ENCODE results near the gene GNAI2. TPM values are rescaled to one million over a fixed set of nuclear protein-coding genes. Genes with fewer than 3 reads are reported as not detected.
"Not testable (repeated sequence)": the region's sequence is repeated elsewhere in the genome, so short reads cannot be mapped to it uniquely, and the experiment has no call there.

GNAI2 gene
- total RNA-seq, 4 donors from 2014 or later = 69.6 to 322 (median 74.8) TPM

DNA sequence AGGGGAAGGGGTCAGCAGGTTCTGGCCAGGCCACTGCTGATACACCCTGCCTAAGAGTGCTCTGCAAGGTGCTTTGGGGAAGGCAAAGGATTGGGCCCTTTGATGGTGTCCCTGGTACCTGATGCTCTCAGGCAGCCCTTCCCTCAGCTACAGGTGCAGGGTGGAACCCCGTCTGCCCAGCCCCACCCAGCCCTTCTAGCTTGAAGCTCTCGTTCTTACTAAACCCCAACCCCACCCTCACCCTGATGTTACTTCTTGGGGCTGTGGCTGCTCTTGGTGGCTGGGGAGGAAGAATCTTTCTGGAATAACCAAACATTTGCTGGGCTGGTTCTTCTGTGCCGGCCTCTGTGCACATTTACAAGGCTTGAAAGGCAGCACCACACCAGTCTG lies 6.4 kb downstream of the GNAI2 start:
- TF ChIP-seq POLR2AphosphoS5 (IDR thresholded peaks at IDR 0.05) (no peak), POLR2A (IDR thresholded peaks at IDR 0.05) (no peak), EP300 (IDR thresholded peaks at IDR 0.05; ENCODE audit: low read depth) (no peak)
- TF ChIP-seq, protein P1, sequence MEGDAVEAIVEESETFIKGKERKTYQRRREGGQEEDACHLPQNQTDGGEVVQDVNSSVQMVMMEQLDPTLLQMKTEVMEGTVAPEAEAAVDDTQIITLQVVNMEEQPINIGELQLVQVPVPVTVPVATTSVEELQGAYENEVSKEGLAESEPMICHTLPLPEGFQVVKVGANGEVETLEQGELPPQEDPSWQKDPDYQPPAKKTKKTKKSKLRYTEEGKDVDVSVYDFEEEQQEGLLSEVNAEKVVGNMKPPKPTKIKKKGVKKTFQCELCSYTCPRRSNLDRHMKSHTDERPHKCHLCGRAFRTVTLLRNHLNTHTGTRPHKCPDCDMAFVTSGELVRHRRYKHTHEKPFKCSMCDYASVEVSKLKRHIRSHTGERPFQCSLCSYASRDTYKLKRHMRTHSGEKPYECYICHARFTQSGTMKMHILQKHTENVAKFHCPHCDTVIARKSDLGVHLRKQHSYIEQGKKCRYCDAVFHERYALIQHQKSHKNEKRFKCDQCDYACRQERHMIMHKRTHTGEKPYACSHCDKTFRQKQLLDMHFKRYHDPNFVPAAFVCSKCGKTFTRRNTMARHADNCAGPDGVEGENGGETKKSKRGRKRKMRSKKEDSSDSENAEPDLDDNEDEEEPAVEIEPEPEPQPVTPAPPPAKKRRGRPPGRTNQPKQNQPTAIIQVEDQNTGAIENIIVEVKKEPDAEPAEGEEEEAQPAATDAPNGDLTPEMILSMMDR (IDR thresholded peaks at IDR 0.05) = no peak
- no peak for DNase-seq
- WGBS, 2 donors (ENCODE audit: low coverage in 1 of 2) = 38% methylated on average over 3 of the region's 3 CpGs; no CpG with 5 or more reads in 1 of the 2 donors
- peaks cover 58 to 90% (median 75%) of the 10 kb centered on the region in 4 donors for H3K4me1 ChIP-seq
- peak overlapping the region; percentile 69 to 91 (median 78) for H3K27ac ChIP-seq
- no peaks in the 10 kb centered on the region for H3K36me3 ChIP-seq
- intact Hi-C loops (cut with DNase I; ENCODE audit: low total_unique reads) = no loop called here
- in situ Hi-C loops (cut with MboI; ENCODE audit: low pct_ligation_motif_present in 1 of 4, low pct_unique_long_range_greater_than_20kb in 1 of 4, low sequenced_read_pairs in 3 of 4) = no loop called here
- no peaks in the 10 kb centered on the region for H3K27me3 ChIP-seq
- H3K9me3 ChIP-seq = no peaks in the 10 kb centered on the region
- no peak overlapping the region for H3K4me3 ChIP-seq

DNA sequence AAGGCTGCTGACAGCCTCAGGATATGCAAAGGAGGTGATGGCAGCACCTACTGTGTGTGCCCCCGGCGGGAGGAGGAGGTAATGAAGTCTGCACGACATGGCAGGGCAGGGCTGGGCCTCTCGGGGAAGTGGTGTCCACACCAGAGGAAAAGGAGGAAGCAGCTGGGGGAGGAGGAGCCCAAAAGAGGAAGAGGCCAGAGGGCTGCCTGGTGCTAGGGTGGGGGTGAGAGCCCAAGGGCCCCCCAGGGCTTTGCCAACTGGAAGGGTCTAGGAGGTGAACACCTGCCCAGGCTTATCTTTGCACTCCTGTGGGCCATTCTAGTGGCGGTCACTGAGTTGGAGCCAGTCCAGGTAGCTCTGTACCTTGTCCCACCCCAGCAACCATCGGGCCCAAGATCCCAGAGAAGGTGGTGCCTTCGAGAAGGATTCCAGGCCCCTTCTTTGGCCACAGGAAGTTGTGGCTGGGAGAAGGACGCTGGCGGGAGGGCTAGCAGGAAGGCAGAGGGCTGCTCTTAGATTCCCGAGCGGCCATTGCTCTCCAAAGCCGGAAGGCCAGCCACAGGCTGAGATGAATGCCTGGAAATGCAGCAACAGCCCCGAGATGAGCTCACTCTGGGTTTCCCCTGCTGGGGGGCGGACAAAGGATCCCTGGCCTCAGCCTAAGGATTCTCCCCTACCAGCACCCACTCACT lies 7.0 kb downstream of the GNAI2 start:
- peaks cover 60 to 95% (median 69%) of the 10 kb centered on the region in 4 donors for H3K4me1 ChIP-seq
- no peak for TF ChIP-seq POLR2A (IDR thresholded peaks at IDR 0.05)
- TF ChIP-seq POLR2AphosphoS5 (IDR thresholded peaks at IDR 0.05) = no peak
- TF ChIP-seq EP300 (IDR thresholded peaks at IDR 0.05; ENCODE audit: low read depth) = no peak
- TF ChIP-seq, protein P1 (IDR thresholded peaks at IDR 0.05) = no peak
- peak; percentile 65 for DNase-seq
- H3K27me3 ChIP-seq = no peaks in the 10 kb centered on the region
- H3K4me3 ChIP-seq = peak overlapping the region in 1 of 4 donors; percentile 10
- H3K27ac ChIP-seq = peak overlapping the region; percentile 69 to 91 (median 78)
- intact Hi-C loops (cut with DNase I; ENCODE audit: low total_unique reads) = no loop called here
- WGBS, 2 donors (ENCODE audit: low coverage in 1 of 2) = 20 to 51% methylated on average over 1 to 14 of the region's 14 CpGs
- in situ Hi-C loops (cut with MboI; ENCODE audit: low pct_ligation_motif_present in 1 of 4, low pct_unique_long_range_greater_than_20kb in 1 of 4, low sequenced_read_pairs in 3 of 4) = no loop called here
- H3K9me3 ChIP-seq = no peaks in the 10 kb centered on the region
- no peaks in the 10 kb centered on the region for H3K36me3 ChIP-seq

DNA sequence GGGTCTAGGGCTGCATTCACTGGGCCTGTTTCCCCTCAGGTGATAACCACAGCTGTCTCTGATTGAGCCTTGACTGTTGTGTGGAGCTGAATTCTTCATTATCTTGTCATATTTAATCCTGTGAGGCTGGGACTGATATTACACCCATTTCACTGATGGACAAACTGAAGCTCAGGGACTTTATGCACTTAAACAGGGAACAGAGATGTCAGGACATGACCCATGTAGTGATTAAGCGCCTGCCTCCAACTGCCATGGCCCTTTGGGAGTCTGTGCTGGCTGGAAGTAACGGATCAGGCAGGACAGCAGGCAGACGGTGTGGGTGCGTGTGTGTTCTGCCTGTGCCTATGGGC lies 7.5 kb downstream of the GNAI2 start:
- no peaks in the 10 kb centered on the region for H3K27me3 ChIP-seq
- H3K27ac ChIP-seq = peak overlapping the region; percentile 69 to 91 (median 78)
- 90% methylated on average over 2 to 4 of the region's 4 CpGs for WGBS, 2 donors (ENCODE audit: low coverage in 1 of 2)
- DNase-seq = no peak
- no peak overlapping the region for H3K4me3 ChIP-seq
- peaks cover 64 to 95% (median 69%) of the 10 kb centered on the region in 4 donors for H3K4me1 ChIP-seq
- in situ Hi-C loops (cut with MboI; ENCODE audit: low pct_ligation_motif_present in 1 of 4, low pct_unique_long_range_greater_than_20kb in 1 of 4, low sequenced_read_pairs in 3 of 4) (no loop called here), intact Hi-C loops (cut with DNase I; ENCODE audit: low total_unique reads) (no loop called here)
- no peaks in the 10 kb centered on the region for H3K36me3 ChIP-seq
- TF ChIP-seq, protein P1 (IDR thresholded peaks at IDR 0.05) = no peak
- TF ChIP-seq POLR2A (IDR thresholded peaks at IDR 0.05) = no peak
- no peak for TF ChIP-seq POLR2AphosphoS5 (IDR thresholded peaks at IDR 0.05)
- TF ChIP-seq EP300 (IDR thresholded peaks at IDR 0.05; ENCODE audit: low read depth) = no peak
- no peaks in the 10 kb centered on the region for H3K9me3 ChIP-seq

DNA sequence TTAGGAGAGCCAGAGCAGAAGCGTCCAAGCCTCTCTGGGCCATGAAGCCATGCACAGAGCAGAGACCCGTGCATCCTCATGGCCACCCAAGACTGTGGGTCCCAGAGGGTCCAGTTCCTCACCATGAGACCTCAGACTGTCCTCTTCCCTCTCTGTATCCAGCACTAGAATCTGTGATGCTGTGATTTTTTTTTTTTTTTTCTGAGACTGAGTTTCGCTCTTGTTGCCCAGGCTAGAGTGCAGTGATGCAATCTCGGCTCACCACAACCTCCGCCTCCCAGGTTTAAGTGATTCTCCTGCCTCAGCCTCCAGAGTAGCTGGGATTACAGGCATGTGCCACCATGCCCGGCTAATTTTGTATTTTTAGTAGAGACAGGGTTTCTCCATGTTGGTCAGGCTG lies 8.8 kb downstream of the GNAI2 start:
- 80 to 95% methylated on average over 4 to 6 of the region's 6 CpGs for WGBS, 2 donors (ENCODE audit: low coverage in 1 of 2)

More for the DNA sequence above, 8.8 kb downstream of the GNAI2 start:
- H3K27me3 ChIP-seq; H3K36me3 ChIP-seq; in situ Hi-C loops (cut with MboI; ENCODE audit: low pct_ligation_motif_present in 1 of 4, low pct_unique_long_range_greater_than_20kb in 1 of 4, low sequenced_read_pairs in 3 of 4); H3K9me3 ChIP-seq; intact Hi-C loops (cut with DNase I; ENCODE audit: low total_unique reads); H3K4me3 ChIP-seq; DNase-seq: not testable (repeated sequence)
- H3K27ac ChIP-seq = peak overlapping the region; percentile 67 to 85 (median 82)
- H3K4me1 ChIP-seq = peaks cover 58 to 95% (median 62%) of the 10 kb centered on the region in 4 donors

All from transverse colon (tissue), 4 donors.